PC-3 (cell line): ENCODE results near the gene USP20.

Experiments
- CTCF ChIP-seq: fragments of 300-600 bp; sonication (generic); conservative IDR thresholded peaks from 2 replicates; pipeline ENCODE4 v1.5.1; 2017; ENCODE audit warnings: antibody characterized with exemption, low read depth, mild to moderate bottlenecking, low read length
- EZH2 ChIP-seq: fragments of 300-600 bp; sonication (generic); IDR thresholded peaks from one replicate; pipeline ENCODE4 v1.6.1; 2017; ENCODE audit warnings: antibody characterized with exemption, mild to moderate bottlenecking, low read length; ENCODE audit not compliant: unreplicated experiment
- EZH2phosphoT487 ChIP-seq: fragments of 300-600 bp; sonication (generic); IDR thresholded peaks from 2 replicates; pipeline ENCODE4 v1.6.1; 2018; ENCODE audit warnings: mild to moderate bottlenecking, antibody characterized with exemption, low read length, borderline replicate concordance

GRCh38 chr9:129888293-129889121 is 53.2 kb downstream of the USP20 start:
- TF ChIP-seq CTCF (no peak), EZH2phosphoT487 (no peak), EZH2 (no peak)
